H9 (cell line): ENCODE data around the gene FOS. TPM values are rescaled to one million over a fixed set of nuclear protein-coding genes. Genes with fewer than 3 reads are reported as not detected.

Experiments
- DNase-seq: peaks from one replicate; pipeline ENCODE4 v3.0.0-alpha.2; 2017
- H2AFZ ChIP-seq: one replicate; pipeline ENCODE4 v1.6.1; 2013; ENCODE audit warnings: mild to moderate bottlenecking, low read length, control low read depth, moderate library complexity
- H2AK5ac ChIP-seq: 2 replicates; pipeline ENCODE4 v1.6.1; 2013; ENCODE audit warnings: low read length, control low read depth, mixed read lengths; ENCODE audit not compliant: insufficient read length
- H2BK120ac ChIP-seq: one replicate; pipeline ENCODE4 v1.6.1; 2013; ENCODE audit warnings: low read depth, mild to moderate bottlenecking, low read length, control low read depth, inconsistent platforms; ENCODE audit not compliant: poor library complexity, severe bottlenecking
- H2BK12ac ChIP-seq: 2 replicates; pipeline ENCODE4 v1.6.1; 2013; ENCODE audit warnings: low read length, control low read depth, mixed read lengths, low read depth; ENCODE audit not compliant: insufficient read length
- H2BK15ac ChIP-seq: 2 replicates; pipeline ENCODE4 v1.6.1; 2013; ENCODE audit warnings: low read depth, low read length, control low read depth
- H2BK20ac ChIP-seq: one replicate; pipeline ENCODE4 v1.6.1; 2013; ENCODE audit warnings: low read depth, mild to moderate bottlenecking, low read length, control low read depth, inconsistent platforms; ENCODE audit not compliant: poor library complexity, severe bottlenecking
- H2BK5ac ChIP-seq: 2 replicates; pipeline ENCODE4 v1.6.1; 2013; ENCODE audit warnings: low read length, control low read depth, mixed read lengths; ENCODE audit not compliant: insufficient read length
- H3K14ac ChIP-seq: 2 replicates; pipeline ENCODE4 v1.6.1; 2013; ENCODE audit warnings: low read length, control low read depth; ENCODE audit not compliant: insufficient read depth
- H3K18ac ChIP-seq: 2 replicates; pipeline ENCODE4 v1.6.1; 2013; ENCODE audit warnings: low read depth, mild to moderate bottlenecking, mixed read lengths, low read length, control low read depth; ENCODE audit not compliant: insufficient read length
- H3K23ac ChIP-seq: 2 replicates; pipeline ENCODE4 v1.6.1; 2013; ENCODE audit warnings: low read length, control low read depth, mixed read lengths, low read depth; ENCODE audit not compliant: insufficient read length
- H3K23me2 ChIP-seq: 2 replicates; pipeline ENCODE4 v1.6.1; 2013; ENCODE audit warnings: low read depth, mild to moderate bottlenecking, mixed read lengths, low read length, control low read depth; ENCODE audit not compliant: insufficient read length, poor library complexity, severe bottlenecking
- H3K27ac ChIP-seq: 2 replicates; pipeline ENCODE4 v1.5.1; 2013; ENCODE audit warnings: low read length, control low read depth, mixed read lengths, low read depth; ENCODE audit not compliant: insufficient read length
- H3K27me3 ChIP-seq: 2 replicates; pipeline ENCODE4 v1.6.1; 2013; ENCODE audit warnings: low read length, control low read depth, inconsistent platforms; ENCODE audit not compliant: insufficient read depth
- H3K4ac ChIP-seq: 2 replicates; pipeline ENCODE4 v1.6.1; 2013; ENCODE audit warnings: low read depth, mild to moderate bottlenecking, control low read depth, inconsistent platforms, low read length, moderate library complexity
- H3K4me1 ChIP-seq: 2 replicates; pipeline ENCODE4 v1.6.1; 2013; ENCODE audit warnings: low read length, control low read depth, inconsistent platforms; ENCODE audit not compliant: insufficient read depth
- H3K4me2 ChIP-seq: 2 replicates; pipeline ENCODE4 v1.6.1; 2013; ENCODE audit warnings: low read length, control low read depth, mixed read lengths; ENCODE audit not compliant: insufficient read length, insufficient read depth
- H3K56ac ChIP-seq: 2 replicates; pipeline ENCODE4 v1.6.1; 2013; ENCODE audit warnings: low read depth, mild to moderate bottlenecking, mixed read lengths, low read length, control low read depth; ENCODE audit not compliant: insufficient read length
- H3K79me1 ChIP-seq: 2 replicates; pipeline ENCODE4 v1.6.1; 2013; ENCODE audit warnings: low read depth, mild to moderate bottlenecking, moderate library complexity, low read length, control low read depth, inconsistent platforms; ENCODE audit not compliant: insufficient read depth, poor library complexity, severe bottlenecking
- H3K79me2 ChIP-seq: 2 replicates; pipeline ENCODE4 v1.6.1; 2013; ENCODE audit warnings: low read length, control low read depth, inconsistent platforms; ENCODE audit not compliant: insufficient read depth
- H3K9ac ChIP-seq: 2 replicates; pipeline ENCODE4 v1.6.1; 2013; ENCODE audit warnings: low read length, control low read depth, mixed read lengths; ENCODE audit not compliant: insufficient read length; ENCODE audit errors: extremely low read depth
- H3K9me3 ChIP-seq: one replicate; pipeline ENCODE4 v1.6.1; 2013; ENCODE audit warnings: low read depth, low read length, inconsistent platforms; ENCODE audit not compliant: control insufficient read depth
- H3T11ph ChIP-seq: one replicate; pipeline ENCODE4 v1.6.1; 2013; ENCODE audit warnings: mild to moderate bottlenecking, low read length, control low read depth, inconsistent platforms
- H4K20me1 ChIP-seq: one replicate; pipeline ENCODE4 v1.6.1; 2013; ENCODE audit not compliant: control insufficient read depth, insufficient read length, insufficient read depth
- H4K5ac ChIP-seq: 2 replicates; pipeline ENCODE4 v1.6.1; 2013; ENCODE audit warnings: low read depth, mild to moderate bottlenecking, mixed read lengths, low read length, control low read depth; ENCODE audit not compliant: insufficient read length
- H4K8ac ChIP-seq: replicated peaks from 2 replicates; pipeline ENCODE4 v1.6.1; 2013; ENCODE audit warnings: low read length, control low read depth, mixed read lengths, low read depth; ENCODE audit not compliant: insufficient read length
- H4K91ac ChIP-seq: 2 replicates; pipeline ENCODE4 v1.6.1; 2013; ENCODE audit warnings: low read depth, mild to moderate bottlenecking, moderate library complexity, mixed read lengths, low read length, control low read depth; ENCODE audit not compliant: insufficient read length
- H3K27ac Mint-ChIP-seq, 3 experiments: 2 replicates in 2 of 3; 3 replicates in 1 of 3; pipeline ENCODE4 v1.8.0; 2020 to 2021; ENCODE audit warnings: mixed read lengths in 3 of 3, mild to moderate bottlenecking in 1 of 3, moderate library complexity in 1 of 3
- H3K27me3 Mint-ChIP-seq: 2 replicates; pipeline ENCODE4 v1.8.0; 2021; ENCODE audit warnings: low read depth, mild to moderate bottlenecking, moderate library complexity, mixed read lengths
- H3K36me3 Mint-ChIP-seq, 3 experiments: 2 replicates in 2 of 3; 3 replicates in 1 of 3; pipeline ENCODE4 v1.8.0; 2020 to 2021; ENCODE audit warnings: low read depth in 3 of 3, mixed read lengths in 3 of 3; ENCODE audit not compliant: insufficient read depth in 1 of 3
- H3K4me1 Mint-ChIP-seq, 2 experiments: 2 replicates each; pipeline ENCODE4 v1.8.0; 2020; ENCODE audit warnings: mixed read lengths in 2 of 2
- H3K4me3 Mint-ChIP-seq, 2 experiments: 2 replicates in 1 of 2; 3 replicates in 1 of 2; pipeline ENCODE4 v1.8.0; 2020 to 2021; ENCODE audit warnings: mild to moderate bottlenecking in 2 of 2, mixed read lengths in 2 of 2, moderate library complexity in 1 of 2
- H3K9me3 Mint-ChIP-seq, 2 experiments: 2 replicates in 1 of 2; 3 replicates in 1 of 2; pipeline ENCODE4 v1.8.0; 2020; ENCODE audit warnings: mild to moderate bottlenecking in 2 of 2, mixed read lengths in 2 of 2, moderate library complexity in 1 of 2
- WGBS: extraction: QIAGEN DNeasy Blood & Tissue Kit; methylation state at CpG from one replicate; pipeline ENCODE4 v1.1.7; 2013; ENCODE audit warnings: missing lambda C conversion rate, low lambda C conversion rate, mixed read lengths; ENCODE audit not compliant: insufficient read length; ENCODE audit errors: extremely low coverage; 5-methylcytosine and 5-hydroxymethylcytosine counted together
- total RNA-seq: library from RNA; stranded (reverse); gene quantifications from 2 replicates; pipeline ENCODE4 v1.2.1, GENCODE V29; 2021
- TF ChIP-seq, protein P1 (sequence below): fragments of 200-600 bp; sonication (generic); conservative IDR thresholded peaks from 3 replicates; pipeline ENCODE4 v1.8.0; 2021; ENCODE audit warnings: antibody characterized with exemption, mild to moderate bottlenecking

Gene FOS
- total RNA-seq, 1 experiment from 2014 or later = 33.9 TPM

GRCh38 chr14:75280291-75280830 is 1.7 kb downstream of the FOS start:
- H3K27ac ChIP-seq = peak overlapping the region; percentile 9
- WGBS = no CpG with 5 or more reads among the region's 7 CpGs

More at GRCh38 chr14:75280291-75280830, 1.7 kb downstream of the FOS start:
- H3K23me2 ChIP-seq = peaks cover 25% of the 10 kb centered on the region
- no peak overlapping the region for H3K56ac ChIP-seq
- H4K8ac ChIP-seq = no peak overlapping the region
- H2BK120ac ChIP-seq = no peak overlapping the region
- H2BK20ac ChIP-seq = no peak overlapping the region
- H3K14ac ChIP-seq = peak overlapping the region; percentile 99; the same call in 1 of the 2 replicates
- no peaks in the 10 kb centered on the region for H3K79me1 ChIP-seq
- TF ChIP-seq, protein P1, sequence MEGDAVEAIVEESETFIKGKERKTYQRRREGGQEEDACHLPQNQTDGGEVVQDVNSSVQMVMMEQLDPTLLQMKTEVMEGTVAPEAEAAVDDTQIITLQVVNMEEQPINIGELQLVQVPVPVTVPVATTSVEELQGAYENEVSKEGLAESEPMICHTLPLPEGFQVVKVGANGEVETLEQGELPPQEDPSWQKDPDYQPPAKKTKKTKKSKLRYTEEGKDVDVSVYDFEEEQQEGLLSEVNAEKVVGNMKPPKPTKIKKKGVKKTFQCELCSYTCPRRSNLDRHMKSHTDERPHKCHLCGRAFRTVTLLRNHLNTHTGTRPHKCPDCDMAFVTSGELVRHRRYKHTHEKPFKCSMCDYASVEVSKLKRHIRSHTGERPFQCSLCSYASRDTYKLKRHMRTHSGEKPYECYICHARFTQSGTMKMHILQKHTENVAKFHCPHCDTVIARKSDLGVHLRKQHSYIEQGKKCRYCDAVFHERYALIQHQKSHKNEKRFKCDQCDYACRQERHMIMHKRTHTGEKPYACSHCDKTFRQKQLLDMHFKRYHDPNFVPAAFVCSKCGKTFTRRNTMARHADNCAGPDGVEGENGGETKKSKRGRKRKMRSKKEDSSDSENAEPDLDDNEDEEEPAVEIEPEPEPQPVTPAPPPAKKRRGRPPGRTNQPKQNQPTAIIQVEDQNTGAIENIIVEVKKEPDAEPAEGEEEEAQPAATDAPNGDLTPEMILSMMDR = no peak
- peak overlapping the region; percentile 73 for H3K4me2 ChIP-seq
- H3K4ac ChIP-seq = no peak overlapping the region
- Mint-ChIP-seq H3K9me3 (peaks cover 0 to 3% of the 10 kb centered on the region in 2 experiments; a peak in 2 of 5 replicates), H3K4me1 (peaks cover 29 to 40% of the 10 kb centered on the region in 2 experiments), H3K27ac (peak overlapping the region; percentile 35 to 89 (median 73); a peak in 5 of 7 replicates), H3K4me3 (peak overlapping the region; percentile 90 to 96), H3K36me3 (peaks cover 17 to 30% (median 28%) of the 10 kb centered on the region in 3 experiments), H3K27me3 (peaks cover 46% of the 10 kb centered on the region)
- H3K23ac ChIP-seq = no peak overlapping the region
- no peaks in the 10 kb centered on the region; the same call in 1 of the 2 replicates for H3K27me3 ChIP-seq
- H2BK15ac ChIP-seq = no peak overlapping the region
- H3K79me2 ChIP-seq = no peaks in the 10 kb centered on the region
- no peak overlapping the region for H3K18ac ChIP-seq
- H4K20me1 ChIP-seq = no peaks in the 10 kb centered on the region
- H3K4me1 ChIP-seq = peaks cover 3% of the 10 kb centered on the region; the same call in 1 of the 2 replicates
- H3T11ph ChIP-seq = no peak overlapping the region
- no peak overlapping the region for H4K91ac ChIP-seq
- no peak overlapping the region for H2AK5ac ChIP-seq
- H2BK5ac ChIP-seq = no peak overlapping the region
- no peak overlapping the region for H4K5ac ChIP-seq
- DNase-seq = no peak
- no peaks in the 10 kb centered on the region for H3K9me3 ChIP-seq
- H2BK12ac ChIP-seq = no peak overlapping the region
- H2AFZ ChIP-seq = no peak overlapping the region
- H3K9ac ChIP-seq = peak overlapping the region; percentile 90
